K562 (cell line): ENCODE results near the gene HDLBP. TPM values are rescaled to one million over a fixed set of nuclear protein-coding genes. Genes with fewer than 3 reads are reported as not detected.

Source experiments
- ATAC-seq: fragments of 200-7000 bp; cut with Tn5 transposase; 3 replicates; pipeline ENCODE4 v1.9.1; 2020; ENCODE audit warnings: moderate library complexity
- BruUV-seq: library from RNA; stranded (reverse); fragments of 400-500 nt; replicated peaks from 2 replicates; lab custom pipeline; 2021; lab: Mats Ljungman, UMichigan
- CTCF ChIA-PET: fragments of 300-600 bp; formaldehyde crosslinking; extraction: SDS; loops from one replicate; lab custom pipeline; 2021; ENCODE audit warnings: low intra/inter-chr PET ratio; lab: Yijun Ruan, JAX
- POLR2A ChIA-PET: fragments of 300-600, 350-650 bp; sonication (Branson Sonifier 250); formaldehyde crosslinking; extraction: SDS; loops from one replicate; lab custom pipeline; 2021; ENCODE audit warnings: antibody characterized with exemption, inconsistent platforms; lab: Yijun Ruan, JAX
- DNase-seq, 4 experiments: peaks; one replicate each; pipeline versions ENCODE4 v3.0.0 to v3.0.0-alpha.2; 2011 to 2018; ENCODE audit warnings: low spot score in 3 of 4, mixed read lengths in 3 of 4; ENCODE audit errors: extremely low read depth in 1 of 4
- FAIRE-seq: peaks from 2 replicates; lab custom pipeline; 2011; peaks lifted over from hg19 to GRCh38; lab: Jason Lieb, UNC
- H2AFZ ChIP-seq: 2 replicates; pipeline ENCODE4 v1.6.0; 2011; ENCODE audit warnings: low read depth, low read length, control low read depth, inconsistent platforms
- H3K27ac ChIP-seq: fragments of 200-600 bp; 3 replicates; pipeline ENCODE4 v1.8.0; 2011; ENCODE audit warnings: low read depth, mild to moderate bottlenecking, control low read depth, inconsistent platforms, low read length, moderate library complexity, mixed read lengths; ENCODE audit errors: extremely low read depth
- H3K27me3 ChIP-seq, 2 experiments: fragments of 300-600 bp in 1 of 2; 2 replicates in 1 of 2; 3 replicates in 1 of 2; pipeline versions ENCODE4 v1.6.0 to v1.8.0; 2011; ENCODE audit warnings: inconsistent platforms in 2 of 2, low read length in 2 of 2, mild to moderate bottlenecking in 1 of 2, mixed read lengths in 1 of 2, moderate library complexity in 1 of 2; ENCODE audit not compliant: control insufficient read depth in 2 of 2, insufficient read depth in 2 of 2
- H3K36me3 ChIP-seq: fragments of 300-600 bp; 3 replicates; pipeline ENCODE4 v1.8.0; 2011; ENCODE audit warnings: mild to moderate bottlenecking, low read length, inconsistent platforms; ENCODE audit not compliant: control insufficient read depth, insufficient read depth
- H3K4me1 ChIP-seq, 2 experiments: fragments of 200-600 bp in 1 of 2; replicated peaks in 1 of 2; 2 replicates in 1 of 2; 3 replicates in 1 of 2; pipeline versions ENCODE4 v1.5.1 to v1.8.0; 2011; ENCODE audit warnings: inconsistent platforms in 2 of 2, low read length in 2 of 2, mild to moderate bottlenecking in 1 of 2, mixed read lengths in 1 of 2, moderate library complexity in 1 of 2; ENCODE audit not compliant: control insufficient read depth in 2 of 2, insufficient read depth in 2 of 2
- H3K4me2 ChIP-seq: 2 replicates; pipeline ENCODE4 v1.6.1; 2011; ENCODE audit warnings: low read length, control low read depth, inconsistent platforms, mixed read lengths; ENCODE audit not compliant: insufficient read depth
- H3K4me3 ChIP-seq: fragments of 200-600 bp; sonication (generic), shearing (Covaris generic); 2 replicates; pipeline ENCODE4 v1.5.1; 2016; ENCODE audit warnings: control low read depth, inconsistent platforms
- H3K79me2 ChIP-seq: fragments of 200-600 bp; 3 replicates; pipeline ENCODE4 v1.8.0; 2011; ENCODE audit warnings: low read length, inconsistent platforms; ENCODE audit not compliant: control insufficient read depth, insufficient read depth
- H3K9ac ChIP-seq, 2 experiments: 2 replicates each; pipeline versions ENCODE4 v1.6.0 to v1.6.1; 2011; ENCODE audit warnings: low read depth in 2 of 2, low read length in 2 of 2, control low read depth in 1 of 2, inconsistent platforms in 1 of 2, mild to moderate bottlenecking in 1 of 2, mixed read lengths in 1 of 2; ENCODE audit not compliant: insufficient read depth in 1 of 2
- H3K9me1 ChIP-seq: one replicate; pipeline ENCODE4 v1.6.0; 2011; ENCODE audit warnings: inconsistent platforms, mild to moderate bottlenecking, low read length, moderate library complexity; ENCODE audit not compliant: control insufficient read depth, insufficient read depth
- H3K9me3 ChIP-seq: replicated peaks from 2 replicates; pipeline ENCODE4 v1.5.1; 2011; ENCODE audit warnings: low read depth, low read length, inconsistent platforms; ENCODE audit not compliant: control insufficient read depth, insufficient read depth
- H4K20me1 ChIP-seq: replicated peaks from 2 replicates; pipeline ENCODE4 v1.6.1; 2011; ENCODE audit warnings: low read length, inconsistent platforms, mixed read lengths; ENCODE audit not compliant: control insufficient read depth, insufficient read depth
- ADNP ChIP-seq: fragments of 200-800 bp; sonication (Bioruptor generic); IDR thresholded peaks from 2 replicates; pipeline ENCODE4 v1.6.1; 2016; ENCODE audit warnings: missing genetic modification characterization, missing compliant biosample characterization
- FOXM1 ChIP-seq, 2 experiments: fragments of 450-650 bp in 1 of 2; sonication (generic) in 1 of 2; formaldehyde crosslinking in 1 of 2; IDR thresholded peaks; 2 replicates each; pipeline versions ENCODE4 v1.6.1 to v1.9.0; 2017 to 2022; ENCODE audit warnings: low read depth in 2 of 2, mild to moderate bottlenecking in 2 of 2, missing genetic modification reagents in 1 of 2, moderate library complexity in 1 of 2
- HEY1 ChIP-seq: fragments of 250-450 bp; sonication (Bioruptor Pico); IDR thresholded peaks from 2 replicates; pipeline ENCODE4 v1.5.0; 2020; ENCODE audit warnings: mild to moderate bottlenecking, moderate library complexity, borderline replicate concordance
- IRF2 ChIP-seq: sonication (generic); formaldehyde crosslinking; IDR thresholded peaks from 2 replicates; pipeline ENCODE4 v1.8.1; 2022; ENCODE audit warnings: mild to moderate bottlenecking, missing genetic modification reagents
- RBFOX2 ChIP-seq: fragments of 200-400 bp; formaldehyde crosslinking; IDR thresholded peaks from 2 replicates; pipeline ENCODE4 v1.6.1; 2017; ENCODE audit warnings: low read depth, mild to moderate bottlenecking, low read length, moderate library complexity
- TEAD1 ChIP-seq, 2 experiments: fragments of 450-650 bp in 1 of 2; sonication (generic) in 1 of 2; formaldehyde crosslinking; IDR thresholded peaks; 2 replicates each; pipeline versions ENCODE4 v1.4.0 to v1.8.0; 2020 to 2022; ENCODE audit warnings: mild to moderate bottlenecking in 2 of 2, missing genetic modification reagents in 1 of 2
- ZKSCAN1 ChIP-seq: fragments of 150-350 bp; IDR thresholded peaks from 2 replicates; pipeline ENCODE4 v1.6.1; 2016; ENCODE audit warnings: low read depth, low read length
- ZNF583 ChIP-seq: fragments of 250-450 bp; sonication (Bioruptor Pico); IDR thresholded peaks from 2 replicates; pipeline ENCODE4 v1.4.0; 2020
- whole genome bisulfite sequencing: fragments of 100-300 bp; shearing (Covaris generic); methylation state at CpG from one replicate; pipeline ENCODE4 v1.1.6; 2016; ENCODE audit warnings: low coverage, mixed read lengths; ENCODE audit not compliant: insufficient coverage; ENCODE audit errors: missing lambda C conversion rate; 5-methylcytosine and 5-hydroxymethylcytosine counted together
- in situ Hi-C: fragments of 300-500 bp; cut with MboI; formaldehyde crosslinking; loops from 4 replicates; pipeline ENCODE4 v1.15.0; 2018; ENCODE audit warnings: inconsistent platforms, mixed read lengths
- intact Hi-C: fragments of 100-400 bp; cut with micrococcal nuclease; formaldehyde crosslinking; loops from 2 replicates; pipeline ENCODE4 v1.14.2; 2022
- polyA plus RNA-seq, 8 experiments: library from polyadenylated mRNA; depleted of rRNA in 4 of 8; stranded (reverse) in 5 of 8; unstranded in 3 of 8; fragments of >200 nt; fragmentation: Nextera tagmentation in 2 of 8; fragmentation: Illumina TruSeq in 1 of 8; extraction: Ambion mirVana in 2 of 8; extraction: Trizol in 1 of 8; gene quantifications; 2 replicates each; pipeline versions ENCODE4 v1.2.1 to v1.2.3, GENCODE V29; 2011 to 2014; ENCODE audit warnings: inconsistent platforms in 1 of 8, missing spikeins in 1 of 8
- total RNA-seq, 7 experiments: library from RNA; depleted of rRNA in 6 of 7; stranded (reverse); fragments of >200 nt in 6 of 7; fragmentation: Illumina TruSeq in 2 of 7; extraction: Trizol in 2 of 7; gene quantifications; 2 replicates each; pipeline versions ENCODE4 v1.2.1 to v1.2.3, GENCODE V29; 2011 to 2021; ENCODE audit warnings: low replicate concordance in 1 of 7
- TF ChIP-seq, protein P1 (sequence below): IDR thresholded peaks from 3 replicates; pipeline ENCODE4 v1.6.1; 2011; ENCODE audit warnings: borderline replicate concordance, mild to moderate bottlenecking, moderate library complexity; ENCODE audit not compliant: insufficient read length; ENCODE audit errors: extremely low read depth
- TF ChIP-seq, protein P2 (sequence below), 2 experiments: fragments of 450-650 bp in 1 of 2; IDR thresholded peaks; 2 replicates each; pipeline ENCODE4 v1.6.1; 2011 to 2017; ENCODE audit warnings: low read depth in 2 of 2, antibody characterized with exemption in 1 of 2, borderline replicate concordance in 1 of 2, low read length in 1 of 2, mild to moderate bottlenecking in 1 of 2, mixed read lengths in 1 of 2; ENCODE audit not compliant: control insufficient read depth in 1 of 2
- TF ChIP-seq, protein P3 (sequence below): fragments of 250-450 bp; sonication (Bioruptor Pico); IDR thresholded peaks from 2 replicates; pipeline ENCODE4 v1.5.0; 2020; ENCODE audit warnings: mild to moderate bottlenecking, borderline replicate concordance

The HDLBP gene
- total and polyA plus RNA-seq, 9 of the 15 experiments (the other 6 are each of a cell fraction or from before 2014, with no cell fraction given) = 24.4 to 378 (median 146) TPM

DNA sequence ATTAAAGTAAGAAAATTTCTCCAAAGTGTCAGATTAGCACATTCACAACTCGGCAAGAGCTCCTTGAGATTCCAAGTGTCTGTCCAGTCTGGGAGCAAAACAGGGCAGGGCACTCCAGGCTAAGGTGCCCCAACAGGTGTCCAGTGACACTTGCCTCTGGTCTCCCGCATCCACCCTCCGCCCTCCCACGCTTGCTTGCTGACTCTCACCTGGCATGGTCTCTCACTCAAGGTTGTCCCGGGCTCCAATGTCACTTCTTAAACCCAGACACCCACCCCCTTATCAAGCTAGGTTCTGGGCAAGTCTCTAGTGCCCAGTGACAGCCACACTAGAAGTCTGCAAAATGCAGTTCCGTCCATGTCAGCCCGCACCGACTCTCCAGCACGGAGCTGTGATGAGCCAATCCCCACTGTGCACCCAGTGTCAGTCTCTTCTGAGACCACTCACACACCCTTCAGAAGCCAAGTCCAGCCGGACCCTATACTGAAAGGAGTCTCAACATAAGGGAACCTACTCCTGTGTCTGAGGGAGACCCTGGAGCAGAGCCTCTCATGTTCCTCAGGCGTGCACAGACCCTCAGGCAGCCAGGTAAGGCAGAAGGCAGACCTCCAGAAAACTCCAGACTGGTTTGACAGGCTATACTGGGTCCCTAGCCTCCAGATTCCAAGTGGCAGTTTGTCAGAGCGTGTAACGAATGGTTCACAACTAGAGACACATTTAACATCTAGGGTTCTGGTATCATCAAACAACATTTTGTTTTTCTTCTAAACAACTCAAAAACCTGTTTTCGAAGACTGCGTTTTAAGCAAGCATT is 45.6 kb downstream of the HDLBP start:
- no peak overlapping the region for H2AFZ ChIP-seq
- H3K9ac ChIP-seq = peak overlapping the region in 1 of 2 experiments; percentile 78; a peak in 2 of 4 replicates
- peaks cover 22% of the 10 kb centered on the region for H4K20me1 ChIP-seq
- H3K4me3 ChIP-seq = no peak overlapping the region
- H3K27ac ChIP-seq = no peak overlapping the region
- no peak for DNase-seq
- no peaks in the 10 kb centered on the region for H3K9me1 ChIP-seq
- ChIA-PET POLR2A (interaction anchor here (0.6 to 1.4 kb wide), 5 partner anchors 9 to 597 kb away, joined by 3 to 5 read pairs (median 4); no protein-coding TSS in a partner anchor), CTCF (no interaction called here)
- ATAC-seq = no peak
- H3K27me3 ChIP-seq = no peaks in the 10 kb centered on the region
- H3K4me2 ChIP-seq = no peak overlapping the region
- intact Hi-C loops = no loop called here
- WGBS = 90% methylated on average over 11 of the region's 15 CpGs
- peaks cover 77% of the 10 kb centered on the region for H3K79me2 ChIP-seq
- H3K4me1 ChIP-seq = peaks cover 0 to 18% of the 10 kb centered on the region in 2 experiments; a peak in 4 of 5 replicates
- peaks cover 53% of the 10 kb centered on the region; the same call in 2 of the 3 replicates for H3K36me3 ChIP-seq
- FAIRE-seq = no peak
- BruUV-seq = no TSS peak
- no peaks in the 10 kb centered on the region for H3K9me3 ChIP-seq
- in situ Hi-C loops = no loop called here
- TF ChIP-seq IRF2 (CRISPR knock-in tag) (no peak), FOXM1 (IDR thresholded peaks at IDR 0.05; ENCODE audit: low read depth) (no peak), FOXM1 (CRISPR knock-in tag; IDR thresholded peaks at IDR 0.05; ENCODE audit: low read depth) (no peak), HEY1 (CRISPR knock-in tag) (no peak), TEAD1 (CRISPR knock-in tag; IDR thresholded peaks at IDR 0.05) (no peak), ZNF583 (no peak), ZKSCAN1 (no peak), ADNP (tag) (no peak), RBFOX2 (no peak)
- TF ChIP-seq, protein P1, sequence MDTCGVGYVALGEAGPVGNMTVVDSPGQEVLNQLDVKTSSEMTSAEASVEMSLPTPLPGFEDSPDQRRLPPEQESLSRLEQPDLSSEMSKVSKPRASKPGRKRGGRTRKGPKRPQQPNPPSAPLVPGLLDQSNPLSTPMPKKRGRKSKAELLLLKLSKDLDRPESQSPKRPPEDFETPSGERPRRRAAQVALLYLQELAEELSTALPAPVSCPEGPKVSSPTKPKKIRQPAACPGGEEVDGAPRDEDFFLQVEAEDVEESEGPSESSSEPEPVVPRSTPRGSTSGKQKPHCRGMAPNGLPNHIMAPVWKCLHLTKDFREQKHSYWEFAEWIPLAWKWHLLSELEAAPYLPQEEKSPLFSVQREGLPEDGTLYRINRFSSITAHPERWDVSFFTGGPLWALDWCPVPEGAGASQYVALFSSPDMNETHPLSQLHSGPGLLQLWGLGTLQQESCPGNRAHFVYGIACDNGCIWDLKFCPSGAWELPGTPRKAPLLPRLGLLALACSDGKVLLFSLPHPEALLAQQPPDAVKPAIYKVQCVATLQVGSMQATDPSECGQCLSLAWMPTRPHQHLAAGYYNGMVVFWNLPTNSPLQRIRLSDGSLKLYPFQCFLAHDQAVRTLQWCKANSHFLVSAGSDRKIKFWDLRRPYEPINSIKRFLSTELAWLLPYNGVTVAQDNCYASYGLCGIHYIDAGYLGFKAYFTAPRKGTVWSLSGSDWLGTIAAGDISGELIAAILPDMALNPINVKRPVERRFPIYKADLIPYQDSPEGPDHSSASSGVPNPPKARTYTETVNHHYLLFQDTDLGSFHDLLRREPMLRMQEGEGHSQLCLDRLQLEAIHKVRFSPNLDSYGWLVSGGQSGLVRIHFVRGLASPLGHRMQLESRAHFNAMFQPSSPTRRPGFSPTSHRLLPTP = no peak
- TF ChIP-seq, protein P2, sequence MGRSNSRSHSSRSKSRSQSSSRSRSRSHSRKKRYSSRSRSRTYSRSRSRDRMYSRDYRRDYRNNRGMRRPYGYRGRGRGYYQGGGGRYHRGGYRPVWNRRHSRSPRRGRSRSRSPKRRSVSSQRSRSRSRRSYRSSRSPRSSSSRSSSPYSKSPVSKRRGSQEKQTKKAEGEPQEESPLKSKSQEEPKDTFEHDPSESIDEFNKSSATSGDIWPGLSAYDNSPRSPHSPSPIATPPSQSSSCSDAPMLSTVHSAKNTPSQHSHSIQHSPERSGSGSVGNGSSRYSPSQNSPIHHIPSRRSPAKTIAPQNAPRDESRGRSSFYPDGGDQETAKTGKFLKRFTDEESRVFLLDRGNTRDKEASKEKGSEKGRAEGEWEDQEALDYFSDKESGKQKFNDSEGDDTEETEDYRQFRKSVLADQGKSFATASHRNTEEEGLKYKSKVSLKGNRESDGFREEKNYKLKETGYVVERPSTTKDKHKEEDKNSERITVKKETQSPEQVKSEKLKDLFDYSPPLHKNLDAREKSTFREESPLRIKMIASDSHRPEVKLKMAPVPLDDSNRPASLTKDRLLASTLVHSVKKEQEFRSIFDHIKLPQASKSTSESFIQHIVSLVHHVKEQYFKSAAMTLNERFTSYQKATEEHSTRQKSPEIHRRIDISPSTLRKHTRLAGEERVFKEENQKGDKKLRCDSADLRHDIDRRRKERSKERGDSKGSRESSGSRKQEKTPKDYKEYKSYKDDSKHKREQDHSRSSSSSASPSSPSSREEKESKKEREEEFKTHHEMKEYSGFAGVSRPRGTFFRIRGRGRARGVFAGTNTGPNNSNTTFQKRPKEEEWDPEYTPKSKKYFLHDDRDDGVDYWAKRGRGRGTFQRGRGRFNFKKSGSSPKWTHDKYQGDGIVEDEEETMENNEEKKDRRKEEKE (IDR thresholded peaks at IDR 0.05; ENCODE audit: borderline replicate concordance in 1 of 2, control insufficient read depth in 1 of 2, low read depth in 2 of 2, low read length in 1 of 2) = no peak
- TF ChIP-seq, protein P3, sequence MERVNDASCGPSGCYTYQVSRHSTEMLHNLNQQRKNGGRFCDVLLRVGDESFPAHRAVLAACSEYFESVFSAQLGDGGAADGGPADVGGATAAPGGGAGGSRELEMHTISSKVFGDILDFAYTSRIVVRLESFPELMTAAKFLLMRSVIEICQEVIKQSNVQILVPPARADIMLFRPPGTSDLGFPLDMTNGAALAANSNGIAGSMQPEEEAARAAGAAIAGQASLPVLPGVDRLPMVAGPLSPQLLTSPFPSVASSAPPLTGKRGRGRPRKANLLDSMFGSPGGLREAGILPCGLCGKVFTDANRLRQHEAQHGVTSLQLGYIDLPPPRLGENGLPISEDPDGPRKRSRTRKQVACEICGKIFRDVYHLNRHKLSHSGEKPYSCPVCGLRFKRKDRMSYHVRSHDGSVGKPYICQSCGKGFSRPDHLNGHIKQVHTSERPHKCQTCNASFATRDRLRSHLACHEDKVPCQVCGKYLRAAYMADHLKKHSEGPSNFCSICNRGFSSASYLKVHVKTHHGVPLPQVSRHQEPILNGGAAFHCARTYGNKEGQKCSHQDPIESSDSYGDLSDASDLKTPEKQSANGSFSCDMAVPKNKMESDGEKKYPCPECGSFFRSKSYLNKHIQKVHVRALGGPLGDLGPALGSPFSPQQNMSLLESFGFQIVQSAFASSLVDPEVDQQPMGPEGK (CRISPR knock-in tag) = no peak
